Measurements from ENCODE around the gene CHRND.

Gene CHRND

GRCh38 chr2:232492963-232493700, 32.8 kb upstream of the CHRND start:
- Histone ChIP-seq H3K9me3 (no peaks in the 10 kb centered on the region), H3K4me3 (no peak overlapping the region), H3K27me3 (peaks cover 22% of the 10 kb centered on the region), H3K9ac (no peak overlapping the region), H3K4me1 (no peaks in the 10 kb centered on the region), H3K36me3 (no peaks in the 10 kb centered on the region), H3K27ac (no peak overlapping the region), H4K20me1 (peaks cover 12% of the 10 kb centered on the region), H3K4me2 (no peak overlapping the region)
- no peak for TF ChIP-seq Cebpa-rat (IDR thresholded peaks at IDR 0.05)

- no peak overlapping the region for H3K9ac ChIP-seq
- no peak overlapping the region for H3K4me3 ChIP-seq
- no peaks in the 10 kb centered on the region for H3K36me3 ChIP-seq
- no peak for TF ChIP-seq Cebpa-rat (IDR thresholded peaks at IDR 0.05)
- H3K27ac ChIP-seq = no peak overlapping the region
- peaks cover 15% of the 10 kb centered on the region for H3K27me3 ChIP-seq
- H3K4me1 ChIP-seq = no peaks in the 10 kb centered on the region
- no peak overlapping the region for H3K4me2 ChIP-seq
- H3K9me3 ChIP-seq = no peaks in the 10 kb centered on the region
- H4K20me1 ChIP-seq = peaks cover 5% of the 10 kb centered on the region; the same call in 1 of the 2 replicates
These were observed 32.1 kb upstream of the CHRND start for GRCh38 chr2:232493701-232494474.

DNA sequence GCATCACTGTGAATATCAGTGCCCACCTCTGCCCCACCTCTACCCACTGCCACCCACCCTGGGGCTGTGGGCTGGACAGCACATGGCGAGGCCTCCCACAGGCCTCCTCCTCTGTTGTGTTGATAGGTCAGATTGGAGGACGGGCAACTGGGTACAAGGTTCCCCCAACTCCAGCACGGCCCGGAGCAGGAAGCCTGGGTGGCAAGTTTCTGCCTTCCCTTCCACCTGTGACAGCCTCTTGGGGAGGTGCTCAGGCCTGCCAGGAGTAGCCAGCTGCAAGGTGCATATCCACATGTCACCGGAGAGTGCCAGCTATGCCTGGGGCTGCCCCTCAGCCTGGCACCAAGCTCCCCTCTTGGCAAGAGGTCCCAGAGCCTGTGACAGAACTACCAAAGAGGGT, 31.4 kb upstream of the CHRND start:
- H3K4me3 ChIP-seq = no peak overlapping the region
- no peaks in the 10 kb centered on the region for H3K36me3 ChIP-seq
- H3K4me2 ChIP-seq = no peak overlapping the region
- TF ChIP-seq Cebpa-rat (IDR thresholded peaks at IDR 0.05) = no peak
- no peak overlapping the region for H3K27ac ChIP-seq
- no peaks in the 10 kb centered on the region; the same call in 1 of the 2 replicates for H4K20me1 ChIP-seq
- H3K4me1 ChIP-seq = no peaks in the 10 kb centered on the region
- peaks cover 8% of the 10 kb centered on the region for H3K27me3 ChIP-seq
- no peak overlapping the region for H3K9ac ChIP-seq
- H3K9me3 ChIP-seq = no peaks in the 10 kb centered on the region

DNA sequence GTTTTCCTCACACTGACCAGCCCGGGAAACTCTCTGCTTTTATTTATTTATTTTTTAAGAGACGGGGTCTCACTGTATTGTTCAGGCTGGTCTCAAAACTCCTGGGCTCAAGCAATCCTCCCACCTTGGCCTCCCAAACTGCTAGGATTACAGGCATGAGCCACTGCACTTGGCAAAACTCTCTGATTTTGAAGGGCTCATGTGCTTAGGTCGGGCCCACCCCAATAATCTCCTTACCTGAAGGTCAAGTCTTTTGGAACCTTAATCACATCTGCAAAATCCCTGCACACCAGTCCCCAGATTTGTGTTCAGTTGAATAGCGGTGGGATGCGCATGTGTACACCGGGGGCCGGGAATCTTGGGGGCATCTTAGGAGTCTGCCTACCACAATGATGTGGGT, 30.7 kb upstream of the CHRND start:
- no peak overlapping the region for H3K4me2 ChIP-seq
- H3K9ac ChIP-seq = no peak overlapping the region
- H3K36me3 ChIP-seq = no peaks in the 10 kb centered on the region
- H3K4me3 ChIP-seq = no peak overlapping the region
- H3K9me3 ChIP-seq = no peaks in the 10 kb centered on the region
- H3K4me1 ChIP-seq = no peaks in the 10 kb centered on the region
- no peaks in the 10 kb centered on the region; the same call in 1 of the 2 replicates for H4K20me1 ChIP-seq
- TF ChIP-seq Cebpa-rat (IDR thresholded peaks at IDR 0.05) = no peak
- no peak overlapping the region for H3K27ac ChIP-seq
- H3K27me3 ChIP-seq = peaks cover 1% of the 10 kb centered on the region; the same call in 1 of the 2 replicates

GRCh38 chr2:232496501-232497270, 29.3 kb upstream of the CHRND start:
- no peak for TF ChIP-seq Cebpa-rat (IDR thresholded peaks at IDR 0.05)
- Histone ChIP-seq H3K4me1 (no peaks in the 10 kb centered on the region), H3K27ac (no peak overlapping the region), H3K36me3 (no peaks in the 10 kb centered on the region), H3K27me3 (peaks cover 9% of the 10 kb centered on the region), H3K9ac (no peak overlapping the region), H3K4me3 (no peak overlapping the region), H3K4me2 (no peak overlapping the region), H4K20me1 (no peaks in the 10 kb centered on the region), H3K9me3 (no peaks in the 10 kb centered on the region)

DNA sequence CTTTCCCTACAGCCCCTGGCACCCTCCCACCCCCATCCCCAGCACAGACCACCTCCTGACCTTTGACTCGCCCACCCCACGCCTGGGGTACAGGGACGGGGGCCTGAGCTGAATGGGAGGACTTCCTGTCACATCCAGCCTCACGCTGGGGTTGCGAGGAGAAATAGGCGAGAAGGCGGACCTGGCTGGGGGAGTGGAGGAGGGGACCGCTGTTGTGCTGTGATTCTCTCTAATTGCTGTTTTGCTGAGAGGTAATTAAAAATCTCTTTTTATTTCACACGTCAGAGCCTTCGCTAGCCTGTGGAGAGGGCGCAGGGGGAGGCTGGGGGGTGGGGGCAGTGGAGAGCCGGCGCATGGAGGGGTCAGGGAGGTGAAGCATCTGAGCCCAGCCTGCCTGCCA, 28.6 kb upstream of the CHRND start:
- TF ChIP-seq Cebpa-rat (IDR thresholded peaks at IDR 0.05) = no peak
- H3K27ac ChIP-seq = no peak overlapping the region

GRCh38 chr2:232498452-232498851, 27.5 kb upstream of the CHRND start:
- H3K9ac ChIP-seq = no peak overlapping the region
- H4K20me1 ChIP-seq = no peaks in the 10 kb centered on the region
- no peak overlapping the region for H3K4me3 ChIP-seq
- H3K4me1 ChIP-seq = peaks cover 11% of the 10 kb centered on the region
- no peak overlapping the region for H3K4me2 ChIP-seq
- no peaks in the 10 kb centered on the region for H3K9me3 ChIP-seq
- no peaks in the 10 kb centered on the region for H3K36me3 ChIP-seq
- no peak for TF ChIP-seq Cebpa-rat (IDR thresholded peaks at IDR 0.05)
- no peak overlapping the region for H3K27ac ChIP-seq
- H3K27me3 ChIP-seq = peaks cover 26% of the 10 kb centered on the region

More for the DNA sequence above, 28.6 kb upstream of the CHRND start:
- H3K27me3 ChIP-seq = peaks cover 15% of the 10 kb centered on the region
- H4K20me1 ChIP-seq = no peaks in the 10 kb centered on the region
- H3K9me3 ChIP-seq = no peaks in the 10 kb centered on the region
- no peak overlapping the region for H3K4me2 ChIP-seq
- H3K4me3 ChIP-seq = no peak overlapping the region
- H3K4me1 ChIP-seq = peaks cover 2% of the 10 kb centered on the region
- H3K36me3 ChIP-seq = no peaks in the 10 kb centered on the region
- no peak overlapping the region for H3K9ac ChIP-seq

- Histone ChIP-seq H3K27me3 (peaks cover 55% of the 10 kb centered on the region), H3K4me1 (peaks cover 18% of the 10 kb centered on the region), H3K36me3 (no peaks in the 10 kb centered on the region), H3K9ac (no peak overlapping the region), H4K20me1 (no peaks in the 10 kb centered on the region; the same call in 1 of the 2 replicates), H3K4me3 (no peak overlapping the region), H3K4me2 (no peak overlapping the region), H3K27ac (no peak overlapping the region), H3K9me3 (no peaks in the 10 kb centered on the region)
- TF ChIP-seq Cebpa-rat (IDR thresholded peaks at IDR 0.05) = no peak
These were observed 24.6 kb upstream of the CHRND start for GRCh38 chr2:232501331-232501771.

DNA sequence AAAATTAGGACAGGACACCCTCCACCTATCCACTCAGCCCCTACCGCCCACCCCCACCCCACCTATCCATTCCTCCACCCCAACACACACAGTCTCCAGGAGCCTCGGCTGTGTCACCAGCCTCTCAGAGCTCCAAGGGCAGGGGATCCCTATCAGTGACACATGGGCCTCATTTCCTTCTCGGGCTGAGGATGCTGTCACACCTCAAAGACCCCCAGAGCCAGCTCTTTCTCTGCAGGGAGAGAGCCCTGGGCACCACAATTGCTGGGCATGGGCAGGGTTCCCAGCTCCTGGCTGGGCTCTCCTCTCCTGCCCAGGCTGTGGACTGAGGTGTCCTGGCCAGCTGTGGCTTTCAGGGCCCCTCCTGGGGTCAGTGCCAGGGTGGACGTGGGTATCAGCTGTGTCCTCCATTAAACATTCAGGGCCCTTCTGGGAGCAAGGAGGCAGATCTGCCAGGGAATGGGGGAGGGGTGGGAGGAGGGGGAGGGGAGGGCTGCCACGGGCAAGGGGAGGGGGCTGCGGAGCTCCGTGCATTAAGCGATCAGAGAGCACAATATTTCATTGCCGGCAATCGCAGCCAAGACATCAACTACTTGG, 24.1 kb upstream of the CHRND start:
- Histone ChIP-seq H4K20me1 (peaks cover 4% of the 10 kb centered on the region; the same call in 1 of the 2 replicates), H3K4me3 (no peak overlapping the region), H3K4me1 (peaks cover 18% of the 10 kb centered on the region), H3K36me3 (no peaks in the 10 kb centered on the region), H3K9ac (no peak overlapping the region), H3K27ac (no peak overlapping the region), H3K9me3 (no peaks in the 10 kb centered on the region), H3K27me3 (peaks cover 60% of the 10 kb centered on the region), H3K4me2 (peak overlapping the region; percentile 65)
- TF ChIP-seq Cebpa-rat (IDR thresholded peaks at IDR 0.05) = no peak
